ENCODE data around the gene CBARP. TPM values are rescaled to one million over a fixed set of nuclear protein-coding genes. Genes with fewer than 3 reads are reported as not detected.
A peak's percentile ranks its signal among the peaks of the same experiment; 100 is the strongest.

Gene CBARP
- total RNA-seq, 6 experiments from 2014 or later = 0.15 to 0.62 (median 0.31) TPM

DNA sequence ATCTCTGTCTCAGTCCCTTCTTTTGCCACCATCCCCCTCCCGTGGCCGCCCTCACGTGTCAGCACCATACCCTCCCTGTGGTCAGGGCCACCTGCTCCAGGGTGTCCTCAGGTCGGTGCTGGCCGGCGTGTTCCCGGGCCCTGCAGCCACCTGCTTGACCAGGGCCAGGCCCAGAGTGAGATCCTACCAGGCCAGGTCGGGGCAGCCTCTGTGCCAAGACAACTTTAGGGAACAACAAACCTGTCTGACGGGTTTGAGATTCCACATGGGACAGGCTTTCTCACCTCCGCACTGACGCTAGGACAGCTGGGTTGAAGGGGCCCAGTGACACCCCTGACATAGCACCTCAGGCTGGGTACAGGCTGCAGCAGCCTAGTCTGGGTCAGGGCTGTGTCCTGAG lies 56.2 kb downstream of the CBARP start:
- Histone ChIP-seq H3K4me1 (peaks cover 0 to 8% (median 0%) of the 10 kb centered on the region in 4 donors), H3K36me3 (no peaks in the 10 kb centered on the region), H3K4me3 (no peak overlapping the region), H3K9me3 (no peaks in the 10 kb centered on the region), H3K27ac (no peak overlapping the region), H3K27me3 (no peaks in the 10 kb centered on the region)
- TF ChIP-seq POLR2A (IDR thresholded peaks at IDR 0.05) (no peak), CTCF (IDR thresholded peaks at IDR 0.05) (no peak)
- WGBS (ENCODE audit: insufficient coverage, low coverage, low lambda C conversion rate, missing lambda C conversion rate) = 79% methylated on average over 7 of the region's 11 CpGs
- intact Hi-C loops (cut with DNase I) = loop anchor here in 1 of 2 donors (10.0 kb wide), 1 partner anchor 67 kb away; no protein-coding TSS in a partner anchor
- ATAC-seq (peak in 2 of 4 donors; percentile 3 to 9), DNase-seq (peak in 1 of 3 donors; percentile 57)

Other genes with a start within 250 kb of the CBARP start
- under 1 TPM in 1 of 6 experiments, not detected in 5; 0.06 TPM for gene GRIN3B, start 237.6 kb downstream of the CBARP start, total RNA-seq
- gene TMEM259, start 216.9 kb downstream of the CBARP start, total RNA-seq = 100 to 1,000 TPM in 2 of 6 experiments, 10 to 100 TPM in 4; 82.6 to 180 (median 93.2) TPM
- gene RNU6-2, start 216.5 kb downstream of the CBARP start, total RNA-seq = not detected
- 10 to 100 TPM; 16.4 to 53.8 (median 22.2) TPM for gene CNN2, start 211.4 kb downstream of the CBARP start, total RNA-seq
- gene ABCA7, start 197.9 kb downstream of the CBARP start, total RNA-seq = 10 to 100 TPM in 3 of 6 experiments, 1 to 10 TPM in 3; 4.8 to 14.6 (median 9.1) TPM
- 1 to 10 TPM; 4.2 to 10.0 (median 7.3) TPM for gene ARHGAP45, start 170.8 kb downstream of the CBARP start, total RNA-seq
- 100 to 1,000 TPM; 112 to 256 (median 131) TPM for gene POLR2E, start 142.6 kb downstream of the CBARP start, total RNA-seq
- 100 to 1,000 TPM; 204 to 389 (median 212) TPM for gene GPX4, start 134.0 kb downstream of the CBARP start, total RNA-seq
- 10 to 100 TPM; 21.5 to 54.4 (median 25.5) TPM for gene SBNO2, start 63.7 kb downstream of the CBARP start, total RNA-seq
- 10 to 100 TPM; 23.8 to 34.0 (median 29.5) TPM for gene STK11, start 32.2 kb downstream of the CBARP start, total RNA-seq
- gene ATP5F1D, start 3.7 kb upstream of the CBARP start, total RNA-seq = 100 to 1,000 TPM in 5 of 6 experiments, 10 to 100 TPM in 1; 98.1 to 240 (median 137) TPM
- 10 to 100 TPM; 22.3 to 55.1 (median 29.3) TPM for gene MIDN, start 10.6 kb upstream of the CBARP start, total RNA-seq
- gene CIRBP, start 31.3 kb upstream of the CBARP start, total RNA-seq = 100 to 1,000 TPM in 2 of 6 experiments, 10 to 100 TPM in 4; 69.2 to 111 (median 89.5) TPM
- 100 to 1,000 TPM in 1 of 6 experiments, 10 to 100 TPM in 5; 34.0 to 103 (median 43.8) TPM for gene FAM174C, start 37.5 kb upstream of the CBARP start, total RNA-seq
- 10 to 100 TPM in 1 of 6 experiments, 1 to 10 TPM in 5; 4.2 to 10.3 (median 5.6) TPM for gene EFNA2, start 47.9 kb upstream of the CBARP start, total RNA-seq
- 100 to 1,000 TPM in 2 of 6 experiments, 10 to 100 TPM in 4; 70.1 to 210 (median 85.0) TPM for gene NDUFS7, start 145.9 kb upstream of the CBARP start, total RNA-seq
- gene GAMT, start 163.5 kb upstream of the CBARP start, total RNA-seq = 100 to 1,000 TPM; 151 to 380 (median 221) TPM
- 10 to 100 TPM; 22.3 to 50.9 (median 42.2) TPM for gene DAZAP1, start 169.6 kb upstream of the CBARP start, total RNA-seq
- 1,000 to 10,000 TPM in 2 of 6 experiments, 100 to 1,000 TPM in 4; 334 to 1,615 (median 355) TPM for gene RPS15, start 200.4 kb upstream of the CBARP start, total RNA-seq
- gene APC2, start 212.1 kb upstream of the CBARP start, total RNA-seq = under 1 TPM in 3 of 6 experiments, not detected in 3; 0.06 to 0.13 (median 0.06) TPM
- 10 to 100 TPM; 12.2 to 32.7 (median 15.3) TPM for gene C19orf25, start 241.2 kb upstream of the CBARP start, total RNA-seq

Data from right lobe of liver (tissue), 6 donors.